HTERT RPE-1 (cell line): ENCODE results near the gene COL7A1.

ENCODE experiments used
- in situ Hi-C: fragments of 300-500 bp; cut with MboI; formaldehyde crosslinking; loops from 4 replicates; pipeline ENCODE4 v1.14.3; 2020; ENCODE audit warnings: low sequenced_read_pairs

The COL7A1 gene

DNA sequence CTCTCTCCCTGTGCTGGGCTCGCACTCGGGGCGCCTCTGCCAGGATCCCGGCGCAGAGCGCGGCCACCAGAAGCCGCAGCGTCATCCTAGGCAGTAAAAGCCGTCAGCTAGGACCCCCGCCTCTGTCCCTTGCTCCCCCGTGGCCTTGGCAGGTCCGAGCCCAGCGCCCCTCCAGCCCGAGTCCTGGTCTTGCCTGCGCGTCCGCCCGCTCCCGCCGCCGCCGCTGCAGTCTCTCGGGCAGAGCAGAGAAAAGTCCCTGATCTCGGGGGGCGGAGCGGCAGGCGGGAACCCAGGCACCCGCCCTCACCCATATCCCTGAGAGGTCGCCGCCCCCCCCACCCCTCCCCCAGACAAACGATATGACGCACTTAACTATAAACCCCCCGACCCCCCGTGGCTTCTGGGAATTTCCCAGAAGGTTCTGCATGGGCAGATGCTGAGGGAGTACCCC, at the start of gene COL7A1:
Gene COL7A1, minus strand, starts transcription at position 255 of the 451 bp plus-strand sequence. Its CDS starts 170 bp downstream, at position 85.
- in situ Hi-C loops = no loop called here

GRCh38 chr3:48642605-48643004, 47.5 kb upstream of the COL7A1 start:
- in situ Hi-C loops = no loop called here

- in situ Hi-C loops = no loop called here
These were observed 46.3 kb upstream of the COL7A1 start for GRCh38 chr3:48641396-48641795.

DNA sequence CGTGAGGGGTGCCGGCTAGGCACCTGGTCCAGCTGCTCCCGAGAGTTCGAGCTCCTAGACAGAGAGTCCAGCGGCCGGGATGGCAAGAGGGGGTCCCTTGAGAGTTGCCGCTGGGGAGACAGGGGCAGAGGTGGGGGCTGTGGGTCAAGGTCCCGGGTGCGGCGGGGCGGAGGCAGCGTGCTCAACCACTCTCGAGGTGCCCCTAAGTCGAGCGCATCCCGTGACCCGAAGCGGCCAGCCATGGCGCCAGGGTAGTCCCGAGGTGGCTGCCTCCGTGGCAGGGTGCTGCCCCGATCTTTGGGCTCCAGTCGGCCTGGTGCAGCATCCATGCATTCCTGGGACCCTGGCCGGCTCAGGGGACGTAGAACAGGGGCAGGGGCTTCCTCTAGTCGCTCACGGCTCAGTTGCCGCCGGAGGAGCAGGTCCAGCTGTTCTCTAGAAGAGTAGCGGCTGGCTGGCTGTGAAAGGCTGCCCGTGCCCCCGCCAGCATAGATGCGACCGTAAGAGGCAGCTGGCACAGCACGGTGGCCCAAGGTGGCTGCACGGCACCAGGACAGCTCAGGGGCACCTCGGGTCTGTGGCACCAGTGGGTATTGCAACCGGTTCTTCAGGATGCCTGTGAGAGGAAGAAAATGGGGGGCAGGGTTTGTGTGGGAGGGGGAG, 44.9 kb upstream of the COL7A1 start:
- in situ Hi-C loops = no loop called here

- in situ Hi-C loops = no loop called here
These were observed 42.2 kb upstream of the COL7A1 start for GRCh38 chr3:48637305-48637704.

- in situ Hi-C loops = no loop called here
These were observed 41.1 kb upstream of the COL7A1 start for GRCh38 chr3:48636149-48636655.

- in situ Hi-C loops = no loop called here
These were observed 40.3 kb upstream of the COL7A1 start, which contains the start of gene SLC26A6 for GRCh38 chr3:48635222-48636021. SLC26A6 (minus strand) TSS chr3:48635461; CDS start chr3:48635393, 68 bp downstream.

DNA sequence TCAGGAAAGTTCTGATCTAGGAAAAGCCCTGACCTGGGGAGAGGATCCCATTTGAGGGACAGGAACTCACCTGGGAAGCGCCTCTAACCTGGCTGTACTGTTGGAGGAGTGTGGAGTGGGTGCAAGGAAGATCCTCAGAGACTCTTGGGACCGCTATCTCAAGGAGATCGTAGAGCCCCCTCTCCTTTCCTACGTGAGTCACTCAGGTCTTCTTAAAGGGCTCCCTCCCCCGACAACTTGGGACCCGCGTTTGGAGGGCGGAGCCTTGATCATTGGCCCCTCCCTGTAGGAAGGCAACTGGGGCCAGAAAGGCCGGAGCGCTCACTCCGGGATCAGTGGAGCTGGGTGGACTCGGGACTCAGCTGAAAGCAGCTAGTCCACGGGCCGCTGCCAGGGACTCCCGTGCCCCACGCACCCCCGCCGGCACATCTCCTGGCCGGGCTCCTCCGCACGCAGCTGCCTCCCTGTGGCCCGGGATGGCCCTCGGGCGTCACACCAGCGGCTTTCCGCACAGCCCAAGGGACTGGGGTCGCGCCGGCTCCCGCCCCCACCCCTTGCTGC, 39.6 kb upstream of the COL7A1 start:
- in situ Hi-C loops = no loop called here

DNA sequence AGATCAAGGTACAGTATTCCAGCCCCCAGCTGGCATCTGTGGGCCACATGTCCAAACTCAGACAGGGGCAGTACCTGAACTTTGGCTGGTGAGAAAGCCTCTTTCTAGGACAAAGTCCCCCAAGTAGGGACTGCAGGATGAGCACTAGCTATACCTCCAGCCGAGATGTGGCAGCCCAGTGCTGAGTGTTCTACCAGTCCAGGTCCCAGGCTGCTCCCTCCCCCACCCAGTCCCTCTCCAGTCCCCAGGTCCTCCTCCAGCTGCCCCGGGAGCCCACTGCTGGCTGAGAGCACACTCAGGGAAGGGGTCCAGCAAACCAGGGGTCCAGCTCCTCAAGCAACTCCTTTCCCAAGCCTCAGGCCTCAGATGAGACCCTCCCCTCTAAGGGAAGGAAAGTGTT, 38.6 kb upstream of the COL7A1 start:
- in situ Hi-C loops = no loop called here

GRCh38 chr3:48633256-48633655, 38.1 kb upstream of the COL7A1 start:
- in situ Hi-C loops = no loop called here

DNA sequence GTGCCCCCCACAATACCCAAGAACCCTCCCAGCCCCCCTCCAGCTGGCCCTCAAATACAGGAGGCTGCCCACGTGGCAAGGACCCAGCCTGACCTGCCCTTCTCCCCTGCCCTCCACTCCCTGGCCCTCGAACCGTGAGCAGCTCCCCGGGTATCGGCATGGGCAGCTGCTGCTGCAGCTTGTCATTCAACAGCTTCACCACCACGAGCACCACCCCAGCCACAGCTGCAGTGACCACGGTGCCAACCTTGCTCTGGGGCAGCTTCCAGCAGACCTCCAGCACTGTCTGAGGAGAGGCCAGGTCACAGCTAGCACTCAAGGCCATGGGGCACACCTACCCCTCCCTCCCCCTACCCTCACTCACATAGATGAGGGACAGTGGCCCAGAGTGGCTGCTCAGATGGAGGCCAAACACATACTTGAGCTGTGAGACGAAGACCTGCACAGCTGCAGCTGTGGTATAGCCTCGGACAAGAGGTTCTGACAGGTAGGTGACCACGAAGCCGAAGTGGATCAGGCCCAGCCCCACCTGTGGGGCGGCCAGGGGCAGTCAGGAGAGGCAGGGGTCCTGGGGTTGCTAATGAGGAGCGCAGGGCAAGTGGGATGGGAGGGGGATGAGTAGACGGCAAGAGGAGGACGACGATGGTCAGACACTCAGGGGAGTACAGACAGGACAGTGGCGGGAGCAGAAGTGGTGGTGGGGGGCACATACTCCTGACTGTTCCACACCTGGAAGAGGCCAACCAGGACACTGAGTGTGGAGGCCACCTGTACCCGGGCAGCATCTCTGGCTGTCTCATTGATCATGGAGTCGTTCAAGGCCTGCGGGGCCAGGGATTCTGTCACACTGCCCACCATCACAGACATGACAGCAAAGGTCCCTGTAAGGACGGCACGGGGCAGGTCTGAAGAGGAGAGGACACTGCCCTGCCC, 36.7 kb upstream of the COL7A1 start:
- in situ Hi-C loops = no loop called here

DNA sequence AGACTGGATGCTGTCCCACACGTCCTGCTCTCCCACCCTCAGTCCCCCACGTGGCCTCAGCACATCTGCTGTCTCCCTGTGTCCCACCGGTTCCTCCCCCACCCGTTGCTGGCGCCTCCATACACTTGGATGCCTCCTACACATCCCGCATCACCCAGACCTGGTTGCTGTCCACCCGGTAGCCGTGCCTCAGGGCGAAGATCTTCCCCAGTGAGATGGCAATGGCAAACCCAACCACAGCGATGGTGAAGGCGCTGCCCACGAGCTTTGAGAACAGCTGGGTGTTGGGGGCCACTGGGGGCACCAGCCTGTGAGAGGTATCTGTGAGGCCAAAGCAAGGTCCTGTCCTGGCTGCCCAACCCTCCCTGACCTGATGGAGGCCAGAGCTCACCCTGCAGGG, 35.7 kb upstream of the COL7A1 start:
- in situ Hi-C loops = no loop called here

- in situ Hi-C loops = no loop called here
These were observed 35.3 kb upstream of the COL7A1 start for GRCh38 chr3:48630407-48630806.

- in situ Hi-C loops = no loop called here
These were observed 34.8 kb upstream of the COL7A1 start for GRCh38 chr3:48629894-48630293.

DNA sequence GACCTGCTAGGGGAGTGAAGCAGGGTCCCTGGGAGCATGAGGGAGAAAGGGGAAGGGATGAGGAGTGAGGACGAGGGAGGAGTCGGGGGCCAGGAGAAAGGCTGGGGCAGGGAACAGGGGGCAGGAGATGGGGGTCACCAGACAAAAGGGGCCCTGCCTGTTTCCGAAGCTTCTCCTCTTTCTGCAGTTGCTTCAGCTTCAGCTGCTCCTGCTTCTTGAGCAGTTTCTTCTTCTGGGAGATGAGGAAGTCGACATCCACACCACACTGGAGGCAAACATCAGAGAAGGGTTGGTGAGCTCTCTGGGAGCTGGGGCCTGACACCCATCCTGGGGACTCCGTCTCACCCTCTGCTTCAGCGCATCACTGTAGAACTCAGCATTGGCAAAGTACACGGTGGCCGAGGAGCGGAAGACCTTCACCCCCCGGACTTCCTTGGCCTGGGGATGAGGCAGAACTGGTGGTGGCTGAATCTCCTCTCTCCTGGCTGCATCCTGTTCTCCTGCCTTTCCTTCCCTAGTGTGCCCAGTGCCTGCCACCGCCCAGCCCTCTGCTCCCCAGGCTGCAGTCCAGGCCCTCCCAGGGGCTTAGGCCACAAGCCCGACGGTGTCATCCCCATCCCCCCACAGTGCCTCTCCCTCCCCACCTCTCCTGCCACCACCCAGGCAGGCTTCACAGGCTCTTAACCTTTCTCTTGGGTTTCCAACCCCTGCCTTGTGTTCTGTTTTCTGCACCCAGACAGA, 33.3 kb upstream of the COL7A1 start:
- in situ Hi-C loops = no loop called here

DNA sequence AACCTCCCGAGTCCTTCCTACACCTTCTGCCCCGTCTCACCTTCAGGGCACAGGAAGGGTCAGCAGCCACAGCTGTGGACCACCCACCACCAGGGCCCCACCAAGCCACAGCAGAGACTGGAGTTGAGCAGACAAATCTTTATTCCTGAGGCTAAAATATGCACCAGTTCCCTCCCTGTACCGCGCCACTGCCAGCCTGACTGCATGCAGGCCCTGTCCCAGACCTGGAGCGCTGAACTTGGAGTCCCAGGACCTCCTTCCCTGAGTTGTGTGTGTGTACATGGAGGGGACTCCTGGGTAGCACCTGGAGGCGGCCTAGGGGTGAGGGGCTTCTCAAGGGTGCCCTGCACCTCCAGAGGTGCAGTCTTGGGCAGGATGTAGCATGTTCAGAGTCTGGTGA, 30.5 kb upstream of the COL7A1 start:
- in situ Hi-C loops = no loop called here

DNA sequence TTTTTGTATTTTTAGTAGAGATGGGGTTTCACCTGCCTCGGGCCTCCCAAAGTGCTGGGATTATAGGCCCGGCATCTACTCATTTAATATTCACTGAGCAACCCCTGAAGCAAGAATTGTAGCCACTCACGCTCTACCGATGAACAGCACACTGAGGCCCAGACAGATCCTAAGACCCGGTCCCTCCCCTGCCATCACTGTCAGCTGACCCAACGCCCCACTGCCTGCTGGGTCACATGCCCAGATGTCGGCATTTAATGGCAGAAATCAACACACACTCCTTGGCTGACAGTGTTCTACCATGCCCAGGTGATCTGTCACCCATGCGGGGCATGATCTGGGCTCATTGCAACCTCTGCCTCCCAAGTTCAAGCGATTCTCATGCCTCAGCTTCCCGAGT, 29.6 kb upstream of the COL7A1 start:
- in situ Hi-C loops = no loop called here

GRCh38 chr3:48623851-48624547, 28.9 kb upstream of the COL7A1 start:
- in situ Hi-C loops = no loop called here

- in situ Hi-C loops = no loop called here
These were observed 26.3 kb upstream of the COL7A1 start, which contains the start of gene TMEM89 for GRCh38 chr3:48621461-48621869. TMEM89 (minus strand) TSS chr3:48621769; CDS start chr3:48621756, 13 bp downstream.
